ENCODE results near the gene PCBP2. TPM values are rescaled to one million over a fixed set of nuclear protein-coding genes. Genes with fewer than 3 reads are reported as not detected.

The PCBP2 gene
- total and polyA plus RNA-seq, 2 donors (not counting 3 experiments of a cell fraction or from before 2014, with no cell fraction given): 526 to 995 TPM

- no peak overlapping the region for H3K27ac ChIP-seq (ENCODE audit: insufficient read depth, low read depth, low read length)
- no peaks in the 10 kb centered on the region for H3K9me3 ChIP-seq (replicated peaks; ENCODE audit: control insufficient read depth, insufficient read depth, low read length)
- no peak for DNase-seq (ENCODE audit: low read depth, low spot score)
- FAIRE-seq: no peak
- BruUV-seq (replicated peaks): no TSS peak
- CTCF ChIA-PET: interaction anchor here (1.3 to 1.8 kb wide), 2 partner anchors 8 to 11 kb away, joined by 3 to 9 read pairs; no protein-coding TSS in a partner anchor
- no peaks in the 10 kb centered on the region for H3K9me1 ChIP-seq (replicated peaks; ENCODE audit: control insufficient read depth, extremely low read depth, insufficient read depth, low read length)
- peaks cover 79% of the 10 kb centered on the region for H3K79me2 ChIP-seq (ENCODE audit: control insufficient read depth, insufficient read depth, low read length)
- no peaks in the 10 kb centered on the region for H3K4me1 ChIP-seq (ENCODE audit: control insufficient read depth, extremely low read depth, insufficient read depth, low read length)
- no peak overlapping the region for H3K4me2 ChIP-seq (ENCODE audit: insufficient read depth, low read length)
- peaks cover 77 to 87% of the 10 kb centered on the region in 2 experiments for H3K36me3 ChIP-seq (ENCODE audit: control insufficient read depth in 2 of 2, extremely low read depth in 1 of 2, insufficient read depth in 2 of 2, low read length in 2 of 2)
- no peaks in the 10 kb centered on the region for H3K27me3 ChIP-seq (ENCODE audit: control insufficient read depth in 2 of 2, insufficient read depth in 2 of 2, low read length in 2 of 2)
- no peak overlapping the region for H3K4me3 ChIP-seq (replicated peaks in 1 of 3; ENCODE audit: insufficient read depth in 1 of 3, low read depth in 1 of 3, low read length in 3 of 3)
- intact Hi-C loops (cut with micrococcal nuclease): no loop called here
- dilution Hi-C loops (cut with MboI; ENCODE audit: extremely low pct_ligation_motif_present, low sequenced_read_pairs): no loop called here
- peaks cover 27% of the 10 kb centered on the region for H4K20me1 ChIP-seq (replicated peaks; ENCODE audit: control insufficient read depth, extremely low read depth, insufficient read depth, low read length)
- POLR2A ChIA-PET: no interaction called here
- H3K9ac ChIP-seq (replicated peaks; ENCODE audit: extremely low read depth, insufficient read depth, low read length): no peak overlapping the region
- no peak overlapping the region for H2AFZ ChIP-seq (ENCODE audit: low read depth, low read length)
- no peak for TF ChIP-seq POLR2A (IDR thresholded peaks at IDR 0.05; ENCODE audit: low read depth, low read length)
- TF ChIP-seq, protein P1, sequence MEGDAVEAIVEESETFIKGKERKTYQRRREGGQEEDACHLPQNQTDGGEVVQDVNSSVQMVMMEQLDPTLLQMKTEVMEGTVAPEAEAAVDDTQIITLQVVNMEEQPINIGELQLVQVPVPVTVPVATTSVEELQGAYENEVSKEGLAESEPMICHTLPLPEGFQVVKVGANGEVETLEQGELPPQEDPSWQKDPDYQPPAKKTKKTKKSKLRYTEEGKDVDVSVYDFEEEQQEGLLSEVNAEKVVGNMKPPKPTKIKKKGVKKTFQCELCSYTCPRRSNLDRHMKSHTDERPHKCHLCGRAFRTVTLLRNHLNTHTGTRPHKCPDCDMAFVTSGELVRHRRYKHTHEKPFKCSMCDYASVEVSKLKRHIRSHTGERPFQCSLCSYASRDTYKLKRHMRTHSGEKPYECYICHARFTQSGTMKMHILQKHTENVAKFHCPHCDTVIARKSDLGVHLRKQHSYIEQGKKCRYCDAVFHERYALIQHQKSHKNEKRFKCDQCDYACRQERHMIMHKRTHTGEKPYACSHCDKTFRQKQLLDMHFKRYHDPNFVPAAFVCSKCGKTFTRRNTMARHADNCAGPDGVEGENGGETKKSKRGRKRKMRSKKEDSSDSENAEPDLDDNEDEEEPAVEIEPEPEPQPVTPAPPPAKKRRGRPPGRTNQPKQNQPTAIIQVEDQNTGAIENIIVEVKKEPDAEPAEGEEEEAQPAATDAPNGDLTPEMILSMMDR (IDR thresholded peaks at IDR 0.05; ENCODE audit: extremely low read depth in 1 of 2, insufficient read depth in 1 of 2, low read depth in 1 of 2, low read length in 2 of 2): peak in 1 of 2 donors; percentile 1
Observed at GRCh38 chr12:53465679-53466078, 13.8 kb downstream of the PCBP2 start.

- dilution Hi-C loops (cut with MboI; ENCODE audit: extremely low pct_ligation_motif_present, low sequenced_read_pairs): no loop called here
- ChIA-PET CTCF (no interaction called here), POLR2A (no interaction called here)
- H2AFZ ChIP-seq (ENCODE audit: low read depth, low read length): no peak overlapping the region
- H3K4me3 ChIP-seq (replicated peaks in 1 of 3; ENCODE audit: insufficient read depth in 1 of 3, low read depth in 1 of 3, low read length in 3 of 3): no peak overlapping the region
- BruUV-seq (replicated peaks): no TSS peak
- no peak for DNase-seq (ENCODE audit: low read depth, low spot score)
- peaks cover 22% of the 10 kb centered on the region for H4K20me1 ChIP-seq (replicated peaks; ENCODE audit: control insufficient read depth, extremely low read depth, insufficient read depth, low read length)
- no peak overlapping the region for H3K9ac ChIP-seq (replicated peaks; ENCODE audit: extremely low read depth, insufficient read depth, low read length)
- intact Hi-C loops (cut with micrococcal nuclease): no loop called here
- peaks cover 78% of the 10 kb centered on the region for H3K79me2 ChIP-seq (ENCODE audit: control insufficient read depth, insufficient read depth, low read length)
- H3K27me3 ChIP-seq (ENCODE audit: control insufficient read depth in 2 of 2, insufficient read depth in 2 of 2, low read length in 2 of 2): no peaks in the 10 kb centered on the region
- no peak overlapping the region for H3K27ac ChIP-seq (ENCODE audit: insufficient read depth, low read depth, low read length)
- peaks cover 77 to 83% of the 10 kb centered on the region in 2 experiments for H3K36me3 ChIP-seq (ENCODE audit: control insufficient read depth in 2 of 2, extremely low read depth in 1 of 2, insufficient read depth in 2 of 2, low read length in 2 of 2)
- no peak overlapping the region for H3K4me2 ChIP-seq (ENCODE audit: insufficient read depth, low read length)
- FAIRE-seq: no peak
- H3K9me1 ChIP-seq (replicated peaks; ENCODE audit: control insufficient read depth, extremely low read depth, insufficient read depth, low read length): no peaks in the 10 kb centered on the region
- no peaks in the 10 kb centered on the region for H3K4me1 ChIP-seq (ENCODE audit: control insufficient read depth, extremely low read depth, insufficient read depth, low read length)
- H3K9me3 ChIP-seq (replicated peaks; ENCODE audit: control insufficient read depth, insufficient read depth, low read length): no peaks in the 10 kb centered on the region
- TF ChIP-seq EZH2 (IDR thresholded peaks at IDR 0.05; ENCODE audit: borderline replicate concordance, low read depth, low read length, severe bottlenecking): no peak
- TF ChIP-seq, protein P2, sequence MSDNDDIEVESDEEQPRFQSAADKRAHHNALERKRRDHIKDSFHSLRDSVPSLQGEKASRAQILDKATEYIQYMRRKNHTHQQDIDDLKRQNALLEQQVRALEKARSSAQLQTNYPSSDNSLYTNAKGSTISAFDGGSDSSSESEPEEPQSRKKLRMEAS (IDR thresholded peaks at IDR 0.05; ENCODE audit: insufficient read depth, insufficient read length): no peak
- no peak for TF ChIP-seq POLR2AphosphoS5 (IDR thresholded peaks at IDR 0.05; ENCODE audit: insufficient read depth, low read depth, low read length)
- no peak for TF ChIP-seq FOS (IDR thresholded peaks at IDR 0.05; ENCODE audit: borderline replicate concordance, insufficient read depth, low read length)
- no peak for TF ChIP-seq MYC (IDR thresholded peaks at IDR 0.05; ENCODE audit: low read depth, low read length)
- TF ChIP-seq, protein P1 (IDR thresholded peaks at IDR 0.05; ENCODE audit: extremely low read depth in 1 of 2, insufficient read depth in 1 of 2, low read depth in 1 of 2, low read length in 2 of 2): no peak
- no peak for TF ChIP-seq GATA2 (IDR thresholded peaks at IDR 0.05; ENCODE audit: insufficient read depth, insufficient read length, low read depth, low read length)
- TF ChIP-seq POLR2A (IDR thresholded peaks at IDR 0.05; ENCODE audit: low read depth, low read length): no peak
Observed at GRCh38 chr12:53466640-53467039, 14.7 kb downstream of the PCBP2 start.

Data from endothelial cell of umbilical vein (primary cell).